Osteoblast (primary cell): ENCODE data around the gene DDX56. TPM values are rescaled to one million over a fixed set of nuclear protein-coding genes. Genes with fewer than 3 reads are reported as not detected.
A peak's percentile ranks its signal among the peaks of the same experiment; 100 is the strongest.

Experiments
- DNase-seq: peaks from one replicate; pipeline ENCODE4 v3.0.0; 2011; ENCODE audit warnings: low spot score, mixed read lengths; ENCODE audit not compliant: insufficient read length; ENCODE audit errors: missing footprints
- H2AFZ ChIP-seq: 2 replicates; pipeline ENCODE4 v1.6.0; 2011; ENCODE audit warnings: mild to moderate bottlenecking, low read length
- H3K27ac ChIP-seq: 2 replicates; pipeline ENCODE4 v1.5.1; 2011; ENCODE audit warnings: mild to moderate bottlenecking, low read depth, low read length, moderate library complexity
- H3K27me3 ChIP-seq: 2 replicates; pipeline ENCODE4 v1.6.0; 2012; ENCODE audit warnings: mild to moderate bottlenecking, control low read depth, inconsistent platforms, low read length, moderate library complexity; ENCODE audit not compliant: insufficient read depth
- H3K36me3 ChIP-seq: 2 replicates; pipeline ENCODE4 v1.5.1; 2011; ENCODE audit warnings: mild to moderate bottlenecking, low read length, control low read depth, moderate library complexity; ENCODE audit not compliant: insufficient read depth
- H3K4me1 ChIP-seq: 2 replicates; pipeline ENCODE4 v1.5.1; 2011; ENCODE audit warnings: mild to moderate bottlenecking, low read length, control low read depth, moderate library complexity; ENCODE audit not compliant: insufficient read depth
- H3K4me2 ChIP-seq: 2 replicates; pipeline ENCODE4 v1.6.0; 2011; ENCODE audit warnings: mild to moderate bottlenecking, low read length; ENCODE audit not compliant: insufficient read depth
- H3K4me3 ChIP-seq: fragments of 200-600 bp; sonication (generic); 3 replicates; pipeline ENCODE4 v1.5.1; 2012; ENCODE audit warnings: mild to moderate bottlenecking, low read length, inconsistent platforms; ENCODE audit not compliant: insufficient read depth
- H3K79me2 ChIP-seq: 2 replicates; pipeline ENCODE4 v1.6.0; 2012; ENCODE audit warnings: mild to moderate bottlenecking, low read length, control low read depth, inconsistent platforms; ENCODE audit not compliant: insufficient read depth
- H3K9me3 ChIP-seq: 2 replicates; pipeline ENCODE4 v1.5.1; 2011; ENCODE audit warnings: low read depth, low read length, control low read depth
- H4K20me1 ChIP-seq: 2 replicates; pipeline ENCODE4 v1.6.0; 2012; ENCODE audit warnings: mild to moderate bottlenecking, low read length, control low read depth; ENCODE audit not compliant: insufficient read depth
- total RNA-seq: library from RNA; depleted of rRNA; stranded (reverse); fragments of >200 nt; gene quantifications from 2 replicates; pipeline ENCODE4 v1.2.3, GENCODE V29; 2012
- TF ChIP-seq, protein P1 (sequence below): IDR thresholded peaks from 2 replicates; pipeline ENCODE4 v1.5.1; 2011; ENCODE audit warnings: mild to moderate bottlenecking, low read depth, low read length, moderate library complexity; ENCODE audit errors: extremely low read depth

The DDX56 gene
- total RNA-seq, 1 donor = 34.7 TPM

DNA sequence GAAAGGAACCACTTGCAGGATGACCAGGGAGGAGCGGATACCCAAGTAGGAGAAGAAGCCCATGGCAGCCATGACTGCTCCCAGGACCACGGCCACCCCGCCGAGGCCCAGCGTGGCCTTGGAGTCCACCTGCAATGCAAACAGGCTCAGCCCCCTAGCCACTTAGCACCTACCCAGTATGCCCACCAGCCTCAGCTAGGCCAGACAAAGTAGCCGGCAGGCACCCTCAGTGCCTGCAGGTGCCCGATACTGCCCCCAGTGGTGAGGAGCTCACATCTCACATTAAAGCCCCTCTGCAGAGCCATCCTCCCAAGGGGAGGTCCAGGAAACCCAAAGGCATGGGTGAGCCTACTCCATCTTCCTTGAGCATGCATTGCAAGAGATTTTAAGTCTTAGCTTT, 39.2 kb downstream of the DDX56 start:
- Histone ChIP-seq H3K4me1 (no peaks in the 10 kb centered on the region), H2AFZ (no peak overlapping the region), H3K27me3 (no peaks in the 10 kb centered on the region), H3K79me2 (no peaks in the 10 kb centered on the region), H3K27ac (no peak overlapping the region), H3K36me3 (no peaks in the 10 kb centered on the region), H3K4me3 (no peak overlapping the region), H3K4me2 (no peak overlapping the region), H3K9me3 (no peaks in the 10 kb centered on the region), H4K20me1 (peaks cover 3% of the 10 kb centered on the region)
- TF ChIP-seq, protein P1, sequence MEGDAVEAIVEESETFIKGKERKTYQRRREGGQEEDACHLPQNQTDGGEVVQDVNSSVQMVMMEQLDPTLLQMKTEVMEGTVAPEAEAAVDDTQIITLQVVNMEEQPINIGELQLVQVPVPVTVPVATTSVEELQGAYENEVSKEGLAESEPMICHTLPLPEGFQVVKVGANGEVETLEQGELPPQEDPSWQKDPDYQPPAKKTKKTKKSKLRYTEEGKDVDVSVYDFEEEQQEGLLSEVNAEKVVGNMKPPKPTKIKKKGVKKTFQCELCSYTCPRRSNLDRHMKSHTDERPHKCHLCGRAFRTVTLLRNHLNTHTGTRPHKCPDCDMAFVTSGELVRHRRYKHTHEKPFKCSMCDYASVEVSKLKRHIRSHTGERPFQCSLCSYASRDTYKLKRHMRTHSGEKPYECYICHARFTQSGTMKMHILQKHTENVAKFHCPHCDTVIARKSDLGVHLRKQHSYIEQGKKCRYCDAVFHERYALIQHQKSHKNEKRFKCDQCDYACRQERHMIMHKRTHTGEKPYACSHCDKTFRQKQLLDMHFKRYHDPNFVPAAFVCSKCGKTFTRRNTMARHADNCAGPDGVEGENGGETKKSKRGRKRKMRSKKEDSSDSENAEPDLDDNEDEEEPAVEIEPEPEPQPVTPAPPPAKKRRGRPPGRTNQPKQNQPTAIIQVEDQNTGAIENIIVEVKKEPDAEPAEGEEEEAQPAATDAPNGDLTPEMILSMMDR = peak; percentile 65
- peak; percentile 92 for DNase-seq

DNA sequence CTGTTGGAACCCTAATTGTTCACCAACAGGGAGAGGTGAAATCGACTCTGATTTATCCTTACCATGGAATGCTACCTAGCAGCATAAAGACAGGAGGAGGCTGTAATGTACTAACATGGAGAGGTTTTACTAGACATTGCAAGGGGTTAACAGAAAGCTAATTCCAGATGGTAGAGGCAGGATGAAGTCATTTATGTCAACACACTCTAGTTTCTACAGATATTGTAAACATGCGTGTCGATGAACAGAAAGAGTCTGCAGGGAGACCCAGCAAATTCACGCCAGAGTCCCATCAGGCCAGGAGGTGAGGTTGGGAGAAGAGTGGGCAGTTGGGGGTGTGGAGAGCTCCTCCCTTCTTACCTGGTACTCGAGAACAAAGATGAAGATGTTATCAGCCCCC, 39.6 kb downstream of the DDX56 start:
- H3K27ac ChIP-seq = no peak overlapping the region
- no peak overlapping the region for H3K4me3 ChIP-seq
- H3K27me3 ChIP-seq = no peaks in the 10 kb centered on the region
- peak overlapping the region; percentile 47 for H2AFZ ChIP-seq
- H3K9me3 ChIP-seq = no peaks in the 10 kb centered on the region
- H3K4me1 ChIP-seq = no peaks in the 10 kb centered on the region
- TF ChIP-seq, protein P1 = no peak
- peaks cover 3% of the 10 kb centered on the region for H4K20me1 ChIP-seq
- no peaks in the 10 kb centered on the region for H3K36me3 ChIP-seq
- no peak overlapping the region for H3K4me2 ChIP-seq
- peak; percentile 61 for DNase-seq
- H3K79me2 ChIP-seq = no peaks in the 10 kb centered on the region

DNA sequence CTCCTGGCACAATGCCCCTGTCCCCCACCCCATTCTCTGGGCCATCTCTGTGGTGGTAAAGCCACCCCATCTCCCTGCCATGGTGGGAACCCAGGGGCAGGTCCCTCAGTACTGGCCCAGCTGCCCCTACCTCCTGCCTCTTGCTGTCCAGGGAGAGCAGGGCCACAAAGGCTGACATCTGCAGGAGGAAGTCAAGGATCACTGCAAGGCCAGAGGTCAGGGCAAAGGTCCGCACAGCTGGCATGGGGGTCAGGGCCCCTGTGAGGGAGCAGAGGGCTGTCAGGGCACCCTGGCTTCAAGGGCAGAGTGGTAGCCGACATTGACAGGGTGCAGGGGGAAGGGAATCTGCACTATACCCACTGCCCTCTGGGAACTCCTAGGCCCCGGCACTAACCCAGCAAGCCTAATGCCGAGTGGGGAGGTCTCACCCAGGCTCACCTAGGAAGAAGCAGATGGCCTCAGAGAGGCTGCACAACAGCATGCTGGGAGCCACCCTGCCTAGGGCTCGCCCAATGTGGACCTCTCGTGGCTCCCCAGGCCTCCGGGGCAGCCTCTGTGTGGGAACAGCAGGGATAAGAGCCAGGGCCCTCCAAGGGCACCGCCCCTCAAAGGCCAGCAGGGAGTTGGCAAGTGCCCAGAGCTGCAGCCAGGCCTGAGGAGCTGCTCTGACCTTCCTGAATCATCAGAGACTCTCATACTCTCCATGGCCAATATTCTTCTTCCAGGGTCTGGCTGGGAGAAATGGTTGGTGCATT, 40.2 kb downstream of the DDX56 start:
- no peak overlapping the region for H3K4me3 ChIP-seq
- H3K79me2 ChIP-seq = no peaks in the 10 kb centered on the region
- H3K4me2 ChIP-seq = no peak overlapping the region
- H3K27me3 ChIP-seq = no peaks in the 10 kb centered on the region
- no peak overlapping the region for H3K27ac ChIP-seq
- H2AFZ ChIP-seq = peak overlapping the region; percentile 47
- no peaks in the 10 kb centered on the region for H3K4me1 ChIP-seq
- peak; percentile 89 for DNase-seq
- H3K36me3 ChIP-seq = no peaks in the 10 kb centered on the region
- H4K20me1 ChIP-seq = peaks cover 3% of the 10 kb centered on the region
- no peaks in the 10 kb centered on the region for H3K9me3 ChIP-seq
- TF ChIP-seq, protein P1 = no peak

DNA sequence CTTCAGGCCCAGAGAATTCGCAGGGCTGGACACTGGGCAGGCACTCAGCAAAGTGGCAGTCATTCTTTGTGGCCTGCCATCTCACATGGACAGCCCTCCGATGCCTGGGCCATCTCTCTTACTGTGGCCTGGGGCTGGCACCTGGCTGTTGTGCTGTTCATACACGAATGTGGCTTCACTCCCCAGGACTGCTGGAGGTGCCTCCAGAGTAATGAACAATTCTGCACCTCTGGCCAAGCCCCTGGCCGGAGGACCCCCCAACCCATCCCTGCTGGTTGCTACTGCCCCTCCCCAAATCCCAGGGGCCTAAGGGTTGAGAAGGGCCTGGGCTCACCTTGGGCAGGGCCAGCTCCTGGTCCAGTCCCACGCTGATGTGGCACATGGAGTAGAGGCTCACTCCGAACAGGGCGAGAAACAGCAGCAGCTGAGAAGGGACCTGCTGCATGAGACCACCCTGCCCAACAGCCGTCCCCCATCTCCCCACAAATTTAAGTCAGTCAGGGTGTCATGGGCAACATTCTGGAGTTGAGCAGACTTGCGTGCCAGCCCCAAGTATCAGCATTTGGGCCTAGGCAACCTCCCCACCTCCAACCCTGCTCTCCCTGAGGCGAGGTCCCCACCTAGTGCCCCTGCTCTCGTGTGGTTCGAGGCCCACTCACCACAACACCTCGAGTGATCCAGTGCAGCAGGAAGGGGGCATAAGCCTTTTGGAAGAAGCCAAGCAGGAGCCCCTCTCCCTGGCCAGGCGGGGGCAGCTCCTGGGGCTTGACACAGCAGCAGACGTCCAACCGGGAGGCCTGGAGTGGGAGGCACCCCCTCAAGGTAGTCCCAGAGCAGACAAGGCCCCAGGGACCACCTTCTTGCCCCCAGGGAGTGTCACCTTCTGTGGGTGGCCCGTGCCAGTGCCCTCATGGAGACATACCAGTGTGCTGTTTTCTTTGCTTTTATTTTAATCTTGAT, 42.0 kb downstream of the DDX56 start:
- H3K4me1 ChIP-seq = no peaks in the 10 kb centered on the region
- TF ChIP-seq, protein P1 = no peak
- no peak overlapping the region for H3K27ac ChIP-seq
- no peaks in the 10 kb centered on the region for H3K9me3 ChIP-seq
- no peak overlapping the region for H3K4me3 ChIP-seq
- no peak overlapping the region for H2AFZ ChIP-seq
- H3K79me2 ChIP-seq = no peaks in the 10 kb centered on the region
- no peaks in the 10 kb centered on the region for H3K36me3 ChIP-seq
- no peaks in the 10 kb centered on the region for H3K27me3 ChIP-seq
- H3K4me2 ChIP-seq = no peak overlapping the region
- DNase-seq = peak; percentile 50
- peaks cover 3% of the 10 kb centered on the region for H4K20me1 ChIP-seq
